Activated CD4-positive, alpha-beta memory T cell treated with anti-CD3 and anti-CD28 coated beads, Interleukin-2, amount 10 ng/mL, durations not matched to agents 7 days and 5 days (primary cell): Measurements from ENCODE around the gene TTC39C. TPM values are rescaled to one million over a fixed set of nuclear protein-coding genes. Genes with fewer than 3 reads are reported as not detected.

Experiments used
- total RNA-seq, 2 experiments: library from RNA; stranded (reverse); gene quantifications; one replicate each; pipeline ENCODE4 v1.2.3, GENCODE V29; 2021

Gene TTC39C
- total RNA-seq, 2 experiments from 2014 or later = 94.0 to 94.4 TPM

Other genes with a start within 250 kb of the TTC39C start
- under 1 TPM; 0.48 to 0.95 TPM for gene CABYR, start 124.3 kb downstream of the TTC39C start, total RNA-seq